HepG2 (cell line): ENCODE measurements around the gene LRRC45. TPM values are rescaled to one million over a fixed set of nuclear protein-coding genes. Genes with fewer than 3 reads are reported as not detected.

ENCODE experiments used
- CENPT ChIP-seq: sonication (generic); formaldehyde crosslinking; IDR thresholded peaks from 2 replicates; pipeline ENCODE4 v1.8.0; 2022; ENCODE audit warnings: low read depth, mild to moderate bottlenecking, moderate library complexity, missing genetic modification reagents
- CREB3 ChIP-seq: sonication (generic); formaldehyde crosslinking; IDR thresholded peaks from 2 replicates; pipeline ENCODE4 v1.5.0; 2020; ENCODE audit warnings: missing genetic modification reagents
- DMAP1 ChIP-seq: IDR thresholded peaks from 2 replicates; pipeline ENCODE4 v1.6.1; 2016
- EEA1 ChIP-seq: sonication (generic); formaldehyde crosslinking; IDR thresholded peaks from 2 replicates; pipeline ENCODE4 v1.5.1; 2020; ENCODE audit warnings: mild to moderate bottlenecking, missing genetic modification reagents, borderline replicate concordance
- FOXO1 ChIP-seq: sonication (generic); formaldehyde crosslinking; IDR thresholded peaks from 2 replicates; pipeline ENCODE4 v1.4.0; 2020; ENCODE audit warnings: missing genetic modification reagents
- GATAD2A ChIP-seq: IDR thresholded peaks from 2 replicates; pipeline ENCODE4 v1.6.1; 2016
- HOXA9 ChIP-seq: sonication (generic); formaldehyde crosslinking; IDR thresholded peaks from 2 replicates; pipeline ENCODE4 v1.8.1; 2022; ENCODE audit warnings: missing genetic modification reagents, mild to moderate bottlenecking, moderate library complexity, borderline replicate concordance
- PHF5A ChIP-seq: IDR thresholded peaks from one replicate; pipeline ENCODE4 v1.6.1; 2018; ENCODE audit warnings: low read depth, missing genetic modification reagents; ENCODE audit not compliant: unreplicated experiment
- TOPORS ChIP-seq: sonication (generic); formaldehyde crosslinking; IDR thresholded peaks from 2 replicates; pipeline ENCODE4 v1.8.0; 2023; ENCODE audit warnings: mild to moderate bottlenecking, missing genetic modification reagents
- YEATS2 ChIP-seq: sonication (generic); formaldehyde crosslinking; IDR thresholded peaks from 2 replicates; pipeline ENCODE4 v1.4.0; 2020; ENCODE audit warnings: missing genetic modification reagents, borderline replicate concordance
- ZFAT ChIP-seq: sonication (generic); formaldehyde crosslinking; conservative IDR thresholded peaks from 2 replicates; pipeline ENCODE4 v1.8.1; 2023; ENCODE audit warnings: missing genetic modification reagents, inconsistent platforms
- ZFP36 ChIP-seq: fragments of 150-350 bp; IDR thresholded peaks from 2 replicates; pipeline ENCODE4 v1.6.1; 2018; ENCODE audit warnings: borderline replicate concordance, low read length, low read depth; ENCODE audit not compliant: partially characterized antibody
- ZMAT3 ChIP-seq: sonication (generic); formaldehyde crosslinking; conservative IDR thresholded peaks from 2 replicates; pipeline ENCODE4 v1.7.0; 2021; ENCODE audit warnings: missing genetic modification reagents
- ZNF337 ChIP-seq: sonication (generic); formaldehyde crosslinking; IDR thresholded peaks from 2 replicates; pipeline ENCODE4 v1.5.1; 2020; ENCODE audit warnings: missing genetic modification reagents, low read depth, mild to moderate bottlenecking, borderline replicate concordance
- ZNF761 ChIP-seq: sonication (generic); formaldehyde crosslinking; conservative IDR thresholded peaks from 2 replicates; pipeline ENCODE4 v1.4.0; 2020; ENCODE audit warnings: mild to moderate bottlenecking, missing genetic modification reagents
- polyA plus RNA-seq, 8 experiments: library from polyadenylated mRNA; depleted of rRNA in 3 of 8; stranded (reverse) in 7 of 8; unstranded in 1 of 8; fragments of >200 nt; fragmentation: Illumina TruSeq in 4 of 8; extraction: Trizol in 4 of 8; gene quantifications; 2 replicates each; pipeline versions ENCODE4 v1.2.1 to v1.2.3, GENCODE V29; 2011 to 2016; ENCODE audit warnings: low read depth in 4 of 8, missing spikeins in 1 of 8, mixed read lengths in 1 of 8; ENCODE audit not compliant: insufficient read depth in 1 of 8
- total RNA-seq, 5 experiments: library from RNA; depleted of rRNA; stranded (reverse); fragments of >200 nt; fragmentation: Illumina TruSeq; extraction: Trizol; gene quantifications; 2 replicates each; pipeline ENCODE4 v1.2.3, GENCODE V29; 2016; ENCODE audit warnings: low read depth in 1 of 5
- TF ChIP-seq, protein P1 (sequence below): sonication (generic); formaldehyde crosslinking; IDR thresholded peaks from 2 replicates; pipeline ENCODE4 v1.4.0; 2020; ENCODE audit warnings: missing genetic modification reagents

LRRC45 gene
- total and polyA plus RNA-seq, 2 of the 13 experiments (the other 11 are each of a cell fraction or from before 2014, with no cell fraction given): 11.6 to 48.1 TPM

DNA sequence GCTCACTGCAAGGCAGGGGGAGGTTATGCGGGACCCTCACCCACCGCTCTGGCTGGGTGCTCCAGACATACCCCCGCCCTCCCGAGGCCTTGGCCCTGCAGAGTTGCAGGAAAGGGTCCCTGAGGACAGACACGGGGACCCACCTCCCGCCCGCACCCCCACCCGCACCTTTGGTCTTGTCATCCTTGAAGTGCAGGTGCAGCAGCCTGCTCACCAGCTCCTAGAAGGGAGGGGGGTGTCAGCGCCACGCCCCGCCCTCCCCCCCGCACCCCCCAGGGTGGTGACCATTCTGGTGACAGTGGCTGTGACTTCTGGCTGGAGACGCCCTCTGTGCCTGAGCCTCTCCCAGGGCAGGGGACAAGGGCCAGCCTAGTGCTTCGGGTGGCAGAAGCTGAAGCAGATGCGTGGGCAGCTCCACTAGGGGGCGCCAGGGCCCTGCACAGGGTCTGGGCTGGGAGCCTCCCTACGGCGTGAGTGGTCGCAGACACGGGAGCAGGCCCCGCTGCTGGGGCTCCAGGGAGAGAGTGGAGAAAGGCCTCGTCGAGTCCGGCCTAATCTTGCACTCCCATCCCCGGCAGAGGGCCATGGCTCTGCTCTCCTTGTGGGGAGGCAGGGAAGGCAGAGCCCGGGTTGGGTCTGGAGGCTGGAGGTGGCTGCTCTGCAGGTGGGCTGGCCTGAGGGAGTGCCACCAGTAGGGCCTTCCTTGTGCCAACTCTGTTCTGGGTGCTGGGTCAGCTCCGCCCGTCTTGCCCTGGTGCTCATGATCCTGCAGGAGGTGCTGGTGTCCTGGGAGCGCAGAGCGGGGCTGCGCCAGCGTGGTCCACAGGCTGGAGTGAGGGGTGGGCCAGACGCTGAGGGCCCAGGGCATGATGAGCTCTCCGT, 3.2 kb upstream of the LRRC45 start (continued):
- TF ChIP-seq FOXO1 (CRISPR knock-in tag) (no peak), ZNF337 (CRISPR knock-in tag) (no peak), PHF5A (CRISPR knock-in tag) (peak; percentile 14), CREB3 (CRISPR knock-in tag) (no peak), ZFAT (CRISPR knock-in tag) (no peak), ZMAT3 (CRISPR knock-in tag) (no peak), ZFP36 (no peak), DMAP1 (CRISPR knock-in tag) (no peak), HOXA9 (CRISPR knock-in tag) (no peak), ZNF761 (CRISPR knock-in tag) (no peak), EEA1 (CRISPR knock-in tag) (no peak; the same call in 1 of the 2 replicates), TOPORS (no peak), YEATS2 (CRISPR knock-in tag) (no peak; the same call in 1 of the 2 replicates), CENPT (CRISPR knock-in tag) (no peak), GATAD2A (CRISPR knock-in tag) (peak; percentile 61)
- TF ChIP-seq, protein P1, sequence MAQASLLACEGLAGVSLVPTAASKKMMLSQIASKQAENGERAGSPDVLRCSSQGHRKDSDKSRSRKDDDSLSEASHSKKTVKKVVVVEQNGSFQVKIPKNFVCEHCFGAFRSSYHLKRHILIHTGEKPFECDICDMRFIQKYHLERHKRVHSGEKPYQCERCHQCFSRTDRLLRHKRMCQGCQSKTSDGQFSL: no peak; the same call in 1 of the 2 replicates
